ENCODE results near the gene WDR62. TPM values are rescaled to one million over a fixed set of nuclear protein-coding genes. Genes with fewer than 3 reads are reported as not detected.

WDR62 gene
- total RNA-seq, 1 experiment from 2014 or later: 51.4 TPM

- CTCF ChIA-PET: no interaction called here
- Histone ChIP-seq H3K36me3 (ENCODE audit: control insufficient read depth, insufficient read depth, low read length) (peaks cover 3% of the 10 kb centered on the region; the same call in 1 of the 2 replicates), H3K4me3 (ENCODE audit: low read depth in 2 of 2, low read length in 2 of 2) (peak overlapping the region; percentile 85 to 96), H3K4me1 (ENCODE audit: control insufficient read depth, insufficient read depth, low read length) (peaks cover 14% of the 10 kb centered on the region), H3K27me3 (ENCODE audit: control insufficient read depth, insufficient read depth, low read length) (no peaks in the 10 kb centered on the region), H3K27ac (ENCODE audit: low read length) (peak overlapping the region; percentile 92), H3K9me3 (ENCODE audit: control insufficient read depth, insufficient read depth, low read depth, low read length) (no peaks in the 10 kb centered on the region)
- no peak for ATAC-seq
- in situ Hi-C loops (cut with HindIII; ENCODE audit: low pct_unique_long_range_greater_than_20kb, low sequenced_read_pairs): no loop called here
- TF ChIP-seq SIN3A (IDR thresholded peaks at IDR 0.05; ENCODE audit: borderline replicate concordance, insufficient read depth, low read depth, low read length) (no peak), REST (IDR thresholded peaks at IDR 0.05; ENCODE audit: insufficient read depth in 1 of 2, low read depth in 2 of 2, low read length in 1 of 2) (no peak)
- intact Hi-C loops (cut with micrococcal nuclease; ENCODE audit: unreplicated experiment): no loop called here
- no TSS peak for BruUV-seq (replicated peaks)
- no peak for DNase-seq (ENCODE audit: low read depth, low spot score)
- POLR2A ChIA-PET: no interaction called here
Observed at GRCh38 chr19:36113425-36113824, 58.7 kb downstream of the WDR62 start.

DNA sequence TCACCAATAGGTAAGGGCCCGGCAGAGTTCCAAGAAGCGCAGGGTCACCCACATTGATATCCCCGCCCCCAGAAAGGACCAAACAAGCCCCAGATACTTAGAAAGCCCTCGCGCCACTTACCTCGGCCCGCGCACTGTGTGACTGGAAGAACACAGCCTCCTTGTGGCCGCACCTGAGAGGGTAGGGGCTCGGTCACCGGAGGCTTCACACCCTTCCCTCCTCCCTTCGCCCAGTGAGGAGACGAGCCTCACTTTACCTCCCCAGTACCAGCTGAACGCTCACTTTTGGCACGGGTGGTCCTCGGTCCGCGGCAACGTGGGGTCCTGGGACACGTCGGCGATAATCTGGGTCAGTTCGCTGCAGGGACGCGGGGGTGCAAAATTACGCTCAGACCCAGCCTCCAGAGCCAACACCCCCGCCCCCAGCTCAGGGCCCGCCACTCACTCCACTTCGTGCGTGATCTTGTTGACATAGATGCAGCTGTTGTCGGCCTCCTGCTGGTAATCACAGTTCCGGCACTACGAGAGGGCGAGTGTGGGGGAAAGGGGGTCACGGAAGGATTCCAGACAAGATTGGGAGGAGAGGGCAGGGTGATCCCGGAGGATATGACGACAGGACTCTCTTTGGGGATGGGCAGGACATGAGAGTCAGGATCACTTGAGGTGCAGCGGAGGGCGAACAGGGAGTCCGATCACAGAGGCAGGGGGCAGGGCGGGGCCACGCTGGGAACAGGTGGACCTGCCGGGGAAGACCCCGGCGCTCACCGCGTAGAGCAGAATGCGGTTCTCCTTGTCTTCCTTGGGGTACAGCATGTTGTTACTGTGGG lies 59.4 kb downstream of the WDR62 start:
- H3K36me3 ChIP-seq (ENCODE audit: control insufficient read depth, insufficient read depth, low read length): peaks cover 3% of the 10 kb centered on the region; the same call in 1 of the 2 replicates
- intact Hi-C loops (cut with micrococcal nuclease; ENCODE audit: unreplicated experiment) (no loop called here), in situ Hi-C loops (cut with HindIII; ENCODE audit: low pct_unique_long_range_greater_than_20kb, low sequenced_read_pairs) (no loop called here)
- ChIA-PET POLR2A (no interaction called here), CTCF (no interaction called here)
- DNase-seq (ENCODE audit: low read depth, low spot score): no peak
- no peak for TF ChIP-seq SIN3A (IDR thresholded peaks at IDR 0.05; ENCODE audit: borderline replicate concordance, insufficient read depth, low read depth, low read length)
- TF ChIP-seq POLR2AphosphoS5 (IDR thresholded peaks at IDR 0.05; ENCODE audit: low read depth, low read length): no peak
- TF ChIP-seq REST (IDR thresholded peaks at IDR 0.05; ENCODE audit: insufficient read depth in 1 of 2, low read depth in 2 of 2, low read length in 1 of 2): no peak
- TF ChIP-seq TCF7L2 (IDR thresholded peaks at IDR 0.05; ENCODE audit: low read depth, low read length): no peak
- TF ChIP-seq, protein P1, sequence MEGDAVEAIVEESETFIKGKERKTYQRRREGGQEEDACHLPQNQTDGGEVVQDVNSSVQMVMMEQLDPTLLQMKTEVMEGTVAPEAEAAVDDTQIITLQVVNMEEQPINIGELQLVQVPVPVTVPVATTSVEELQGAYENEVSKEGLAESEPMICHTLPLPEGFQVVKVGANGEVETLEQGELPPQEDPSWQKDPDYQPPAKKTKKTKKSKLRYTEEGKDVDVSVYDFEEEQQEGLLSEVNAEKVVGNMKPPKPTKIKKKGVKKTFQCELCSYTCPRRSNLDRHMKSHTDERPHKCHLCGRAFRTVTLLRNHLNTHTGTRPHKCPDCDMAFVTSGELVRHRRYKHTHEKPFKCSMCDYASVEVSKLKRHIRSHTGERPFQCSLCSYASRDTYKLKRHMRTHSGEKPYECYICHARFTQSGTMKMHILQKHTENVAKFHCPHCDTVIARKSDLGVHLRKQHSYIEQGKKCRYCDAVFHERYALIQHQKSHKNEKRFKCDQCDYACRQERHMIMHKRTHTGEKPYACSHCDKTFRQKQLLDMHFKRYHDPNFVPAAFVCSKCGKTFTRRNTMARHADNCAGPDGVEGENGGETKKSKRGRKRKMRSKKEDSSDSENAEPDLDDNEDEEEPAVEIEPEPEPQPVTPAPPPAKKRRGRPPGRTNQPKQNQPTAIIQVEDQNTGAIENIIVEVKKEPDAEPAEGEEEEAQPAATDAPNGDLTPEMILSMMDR (IDR thresholded peaks at IDR 0.05): no peak
- H3K9me3 ChIP-seq (ENCODE audit: control insufficient read depth, insufficient read depth, low read depth, low read length): no peaks in the 10 kb centered on the region
- no peaks in the 10 kb centered on the region for H3K27me3 ChIP-seq (ENCODE audit: control insufficient read depth, insufficient read depth, low read length)
- peak overlapping the region; percentile 85 to 96 for H3K4me3 ChIP-seq (ENCODE audit: low read depth in 2 of 2, low read length in 2 of 2)
- peak; percentile 0; the same call in 1 of the 2 replicates for ATAC-seq
- H3K27ac ChIP-seq (ENCODE audit: low read length): peak overlapping the region; percentile 92
- H3K4me1 ChIP-seq (ENCODE audit: control insufficient read depth, insufficient read depth, low read length): peaks cover 14% of the 10 kb centered on the region
- BruUV-seq (replicated peaks): TSS peak; percentile 89
